Fibroblast of lung (primary cell): Measurements from ENCODE around the gene BID.

Experiments
- CTCF ChIP-seq, 2 donors: IDR thresholded peaks in 1 of 2; conservative IDR thresholded peaks in 1 of 2; 1 replicate in 1 of 2; 2 replicates in 1 of 2; pipeline ENCODE4 v1.5.1; 2011 to 2012; ENCODE audit warnings: low read length in 2 of 2, control low read depth in 1 of 2, inconsistent platforms in 1 of 2, low read depth in 1 of 2, mild to moderate bottlenecking in 1 of 2
- EZH2 ChIP-seq: IDR thresholded peaks from 2 replicates; pipeline ENCODE4 v1.5.1; 2012; ENCODE audit warnings: low read length, control low read depth, mild to moderate bottlenecking; ENCODE audit errors: missing control alignments

DNA sequence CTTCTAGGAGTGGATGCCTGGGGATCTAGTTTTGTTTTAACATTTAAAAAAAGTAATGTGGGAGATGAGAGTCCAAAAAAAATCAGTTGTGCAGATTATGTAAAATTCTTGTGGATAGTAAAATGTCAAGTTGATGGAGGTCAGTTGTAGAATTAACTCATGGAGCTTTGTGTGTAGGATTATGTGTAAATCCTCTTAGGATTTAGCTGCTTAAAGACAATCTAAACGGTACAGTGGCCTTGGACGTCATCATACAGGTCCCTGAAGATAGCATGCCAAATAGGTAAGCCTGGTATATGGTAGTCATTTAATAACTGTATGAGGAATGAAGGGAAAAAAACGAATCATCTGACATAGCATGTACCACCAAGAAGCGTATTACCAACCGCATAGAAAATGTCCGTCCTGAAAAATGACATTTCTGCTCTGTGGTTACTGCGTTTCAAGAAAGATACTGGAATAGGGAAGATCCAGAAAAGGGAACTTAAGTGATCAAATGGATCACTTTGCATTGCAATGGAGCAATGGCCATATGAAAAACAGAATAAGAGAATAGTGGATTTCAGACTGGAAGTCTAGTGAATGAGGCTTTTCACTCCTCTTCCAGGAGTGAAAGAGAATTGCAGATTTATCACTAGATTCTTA, 74.5 kb downstream of the BID start:
- TF ChIP-seq CTCF (conservative IDR thresholded peaks at IDR 0.05 in 1 of 2, IDR thresholded peaks at IDR 0.05 in 1 of 2; ENCODE audit: low read depth in 1 of 2, low read length in 2 of 2) (no peak), EZH2 (no peak)
